DOHH2 (cell line): Measurements from ENCODE around the gene EPN2.

Experiments
- H3F3A ChIP-seq: fragments of 200-600 bp; sonication (generic), shearing (Covaris generic); 2 replicates; pipeline ENCODE4 v1.6.0; 2016; ENCODE audit warnings: antibody characterized with exemption, mild to moderate bottlenecking; ENCODE audit not compliant: control insufficient read depth, insufficient read depth
- H3K27ac ChIP-seq: fragments of 200-600 bp; sonication (generic); 2 replicates; pipeline ENCODE4 v1.5.1; 2014; ENCODE audit warnings: low read depth, mild to moderate bottlenecking, low read length, moderate library complexity
- H3K27me3 ChIP-seq: fragments of 200-600 bp; sonication (generic); 2 replicates; pipeline ENCODE4 v1.6.1; 2014; ENCODE audit warnings: mild to moderate bottlenecking, low read length, mixed read lengths; ENCODE audit not compliant: control insufficient read depth
- H3K36me3 ChIP-seq: fragments of 200-600 bp; sonication (generic); 2 replicates; pipeline ENCODE4 v1.6.1; 2014; ENCODE audit warnings: mild to moderate bottlenecking, low read length, moderate library complexity, mixed read lengths; ENCODE audit not compliant: control insufficient read depth
- H3K4me1 ChIP-seq: fragments of 200-600 bp; sonication (generic); 2 replicates; pipeline ENCODE4 v1.6.1; 2014; ENCODE audit warnings: mild to moderate bottlenecking, low read length, mixed read lengths; ENCODE audit not compliant: control insufficient read depth
- H3K4me2 ChIP-seq: fragments of 200-600 bp; sonication (generic); 2 replicates; pipeline ENCODE4 v1.6.0; 2014; ENCODE audit warnings: mild to moderate bottlenecking, low read length, moderate library complexity
- H3K4me3 ChIP-seq: fragments of 200-600 bp; sonication (generic); 2 replicates; pipeline ENCODE4 v1.5.1; 2014; ENCODE audit warnings: mild to moderate bottlenecking, low read length, mixed read lengths
- H3K79me2 ChIP-seq: fragments of 200-600 bp; sonication (generic); 2 replicates; pipeline ENCODE4 v1.6.1; 2014; ENCODE audit warnings: mild to moderate bottlenecking, low read length, mixed read lengths; ENCODE audit not compliant: control insufficient read depth
- H3K9me2 ChIP-seq: fragments of 200-600 bp; sonication (generic); replicated peaks from 2 replicates; pipeline ENCODE4 v1.6.1; 2014; ENCODE audit warnings: mild to moderate bottlenecking, low read length, mixed read lengths; ENCODE audit not compliant: control insufficient read depth
- H3K9me3 ChIP-seq: fragments of 200-600 bp; sonication (generic); 2 replicates; pipeline ENCODE4 v1.6.1; 2014; ENCODE audit warnings: antibody characterized with exemption, low read length, mixed read lengths; ENCODE audit not compliant: control insufficient read depth, insufficient read depth
- H4K20me1 ChIP-seq: fragments of 200-600 bp; sonication (generic); 2 replicates; pipeline ENCODE4 v1.6.0; 2014; ENCODE audit warnings: low read depth, mild to moderate bottlenecking, antibody characterized with exemption, low read length, moderate library complexity; ENCODE audit not compliant: control insufficient read depth, insufficient read depth
- CTCF ChIP-seq: fragments of 200-600 bp; sonication (generic); IDR thresholded peaks from one replicate; pipeline ENCODE4 v1.5.1; 2014; ENCODE audit warnings: antibody characterized with exemption, mild to moderate bottlenecking, low read depth, low read length; ENCODE audit not compliant: poor library complexity, severe bottlenecking
- EZH2phosphoT487 ChIP-seq: fragments of 200-600 bp; sonication (generic); IDR thresholded peaks from 2 replicates; pipeline ENCODE4 v1.6.1; 2017; ENCODE audit warnings: borderline replicate concordance, mild to moderate bottlenecking, antibody characterized with exemption, low read length, moderate library complexity, mixed read lengths

The EPN2 gene

GRCh38 chr17:19337712-19338023 lies 100.5 kb downstream of the EPN2 start:
- no peaks in the 10 kb centered on the region for H3K36me3 ChIP-seq
- no peaks in the 10 kb centered on the region for H3K79me2 ChIP-seq
- H3K27ac ChIP-seq: no peak overlapping the region
- no peaks in the 10 kb centered on the region for H3K9me3 ChIP-seq
- peaks cover 4% of the 10 kb centered on the region; the same call in 1 of the 2 replicates for H4K20me1 ChIP-seq
- H3F3A ChIP-seq: no peaks in the 10 kb centered on the region
- TF ChIP-seq EZH2phosphoT487 (no peak), CTCF (no peak)
- no peak overlapping the region for H3K4me2 ChIP-seq
- peaks cover 6% of the 10 kb centered on the region; the same call in 1 of the 2 replicates for H3K27me3 ChIP-seq
- no peaks in the 10 kb centered on the region for H3K4me1 ChIP-seq
- H3K9me2 ChIP-seq: no peaks in the 10 kb centered on the region
- no peak overlapping the region for H3K4me3 ChIP-seq

DNA sequence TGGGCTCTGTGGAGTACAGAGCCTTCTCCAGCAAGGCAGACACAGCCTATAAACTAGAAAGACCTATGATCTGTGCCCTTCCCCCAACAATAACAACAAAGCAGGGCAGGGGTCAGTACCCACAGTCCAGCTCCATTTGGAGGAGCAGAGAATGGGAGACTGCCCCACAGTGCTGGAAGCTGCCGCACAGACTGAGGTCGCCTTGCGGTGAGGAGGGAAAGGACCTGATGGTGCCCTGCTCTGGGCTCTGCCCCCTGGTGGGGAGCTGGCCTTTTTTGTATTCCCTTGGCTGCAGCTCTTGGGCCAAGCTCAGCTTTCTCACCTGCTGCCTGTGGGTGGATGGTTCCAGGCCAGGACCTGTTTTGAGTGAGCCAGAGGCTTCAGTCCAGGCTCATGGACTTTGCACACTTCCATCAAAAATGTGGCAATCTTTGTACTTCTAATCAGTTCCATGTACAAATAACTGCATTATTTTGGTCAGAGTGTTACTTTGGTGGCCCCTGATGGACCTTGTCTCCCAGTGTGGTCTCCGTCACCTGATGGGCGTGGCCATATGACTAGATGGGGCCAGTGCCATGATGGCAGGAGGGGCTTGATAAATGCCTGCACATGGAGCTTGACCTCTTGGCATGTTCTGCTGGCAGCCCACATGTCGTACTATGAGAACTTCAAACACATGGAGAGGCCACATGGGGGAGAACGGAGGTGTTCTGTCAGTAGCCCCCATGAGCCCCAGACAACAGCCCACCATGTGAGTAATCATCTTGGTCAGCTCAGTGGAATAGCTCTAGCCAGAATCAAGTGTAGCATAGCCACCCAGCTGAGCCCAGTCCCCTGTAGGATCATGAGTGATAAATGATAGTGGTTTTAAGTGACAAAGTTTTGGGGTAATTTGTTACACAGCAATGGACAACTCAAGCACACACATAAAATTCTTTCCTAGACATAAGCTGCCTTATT lies 101.1 kb downstream of the EPN2 start:
- Histone ChIP-seq H3K79me2 (no peaks in the 10 kb centered on the region), H4K20me1 (peaks cover 4% of the 10 kb centered on the region; the same call in 1 of the 2 replicates), H3K27ac (no peak overlapping the region), H3F3A (no peaks in the 10 kb centered on the region), H3K9me2 (no peaks in the 10 kb centered on the region), H3K36me3 (no peaks in the 10 kb centered on the region), H3K9me3 (no peaks in the 10 kb centered on the region), H3K27me3 (peaks cover 4% of the 10 kb centered on the region; the same call in 1 of the 2 replicates), H3K4me3 (no peak overlapping the region), H3K4me2 (no peak overlapping the region), H3K4me1 (no peaks in the 10 kb centered on the region)
- TF ChIP-seq EZH2phosphoT487: no peak
- TF ChIP-seq CTCF: peak; percentile 81

DNA sequence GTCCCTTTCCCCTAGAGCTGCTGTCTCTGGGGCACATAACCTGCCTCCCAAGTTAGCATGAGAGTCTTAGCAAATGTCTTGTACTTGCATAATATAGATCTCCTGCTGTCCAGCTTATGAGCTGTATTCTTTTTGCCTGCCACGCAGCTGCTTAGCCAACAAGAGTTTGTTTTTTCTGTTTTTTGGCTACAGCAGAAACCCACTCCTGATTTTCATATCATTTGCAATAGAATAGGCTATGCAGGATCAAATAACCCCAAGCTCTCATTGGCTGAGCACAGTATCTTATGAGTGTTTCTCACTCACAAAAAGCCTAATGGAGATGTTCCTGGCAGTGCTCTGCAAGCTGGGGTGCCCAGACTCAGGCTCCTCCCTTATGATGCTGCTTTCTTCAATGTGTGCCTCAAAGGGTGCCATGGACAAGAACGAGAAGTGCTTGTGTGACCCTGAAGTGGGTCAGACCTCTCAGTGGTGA lies 102.2 kb downstream of the EPN2 start:
- no peaks in the 10 kb centered on the region for H3K4me1 ChIP-seq
- no peaks in the 10 kb centered on the region for H3K36me3 ChIP-seq
- H3K27ac ChIP-seq: no peak overlapping the region
- TF ChIP-seq CTCF (no peak), EZH2phosphoT487 (no peak)
- H3F3A ChIP-seq: no peaks in the 10 kb centered on the region
- H3K4me2 ChIP-seq: no peak overlapping the region
- peaks cover 4% of the 10 kb centered on the region; the same call in 1 of the 2 replicates for H4K20me1 ChIP-seq
- peaks cover 4% of the 10 kb centered on the region; the same call in 1 of the 2 replicates for H3K27me3 ChIP-seq
- H3K4me3 ChIP-seq: no peak overlapping the region
- no peaks in the 10 kb centered on the region for H3K79me2 ChIP-seq
- no peaks in the 10 kb centered on the region for H3K9me3 ChIP-seq
- no peaks in the 10 kb centered on the region for H3K9me2 ChIP-seq
